K562 (cell line): ENCODE results near the gene URGCP. TPM values are rescaled to one million over a fixed set of nuclear protein-coding genes. Genes with fewer than 3 reads are reported as not detected.

ENCODE experiments used
- ATAC-seq: fragments of 200-7000 bp; cut with Tn5 transposase; 3 replicates; pipeline ENCODE4 v1.9.1; 2020; ENCODE audit warnings: moderate library complexity
- BruUV-seq: library from RNA; stranded (reverse); fragments of 400-500 nt; replicated peaks from 2 replicates; lab custom pipeline; 2021; lab: Mats Ljungman, UMichigan
- CTCF ChIA-PET: fragments of 300-600 bp; formaldehyde crosslinking; extraction: SDS; loops from one replicate; lab custom pipeline; 2021; ENCODE audit warnings: low intra/inter-chr PET ratio; lab: Yijun Ruan, JAX
- POLR2A ChIA-PET: fragments of 300-600, 350-650 bp; sonication (Branson Sonifier 250); formaldehyde crosslinking; extraction: SDS; loops from one replicate; lab custom pipeline; 2021; ENCODE audit warnings: antibody characterized with exemption, inconsistent platforms; lab: Yijun Ruan, JAX
- DNase-seq, 4 experiments: peaks; one replicate each; pipeline versions ENCODE4 v3.0.0 to v3.0.0-alpha.2; 2011 to 2018; ENCODE audit warnings: low spot score in 3 of 4, mixed read lengths in 3 of 4; ENCODE audit errors: extremely low read depth in 1 of 4
- FAIRE-seq: peaks from 2 replicates; lab custom pipeline; 2011; peaks lifted over from hg19 to GRCh38; lab: Jason Lieb, UNC
- H2AFZ ChIP-seq: 2 replicates; pipeline ENCODE4 v1.6.0; 2011; ENCODE audit warnings: low read depth, low read length, control low read depth, inconsistent platforms
- H3K27ac ChIP-seq: fragments of 200-600 bp; 3 replicates; pipeline ENCODE4 v1.8.0; 2011; ENCODE audit warnings: low read depth, mild to moderate bottlenecking, control low read depth, inconsistent platforms, low read length, moderate library complexity, mixed read lengths; ENCODE audit errors: extremely low read depth
- H3K27me3 ChIP-seq, 2 experiments: fragments of 300-600 bp in 1 of 2; 2 replicates in 1 of 2; 3 replicates in 1 of 2; pipeline versions ENCODE4 v1.6.0 to v1.8.0; 2011; ENCODE audit warnings: inconsistent platforms in 2 of 2, low read length in 2 of 2, mild to moderate bottlenecking in 1 of 2, mixed read lengths in 1 of 2, moderate library complexity in 1 of 2; ENCODE audit not compliant: control insufficient read depth in 2 of 2, insufficient read depth in 2 of 2
- H3K36me3 ChIP-seq: fragments of 300-600 bp; 3 replicates; pipeline ENCODE4 v1.8.0; 2011; ENCODE audit warnings: mild to moderate bottlenecking, low read length, inconsistent platforms; ENCODE audit not compliant: control insufficient read depth, insufficient read depth
- H3K4me1 ChIP-seq, 2 experiments: fragments of 200-600 bp in 1 of 2; replicated peaks in 1 of 2; 2 replicates in 1 of 2; 3 replicates in 1 of 2; pipeline versions ENCODE4 v1.5.1 to v1.8.0; 2011; ENCODE audit warnings: inconsistent platforms in 2 of 2, low read length in 2 of 2, mild to moderate bottlenecking in 1 of 2, mixed read lengths in 1 of 2, moderate library complexity in 1 of 2; ENCODE audit not compliant: control insufficient read depth in 2 of 2, insufficient read depth in 2 of 2
- H3K4me2 ChIP-seq: 2 replicates; pipeline ENCODE4 v1.6.1; 2011; ENCODE audit warnings: low read length, control low read depth, inconsistent platforms, mixed read lengths; ENCODE audit not compliant: insufficient read depth
- H3K4me3 ChIP-seq: fragments of 200-600 bp; sonication (generic), shearing (Covaris generic); 2 replicates; pipeline ENCODE4 v1.5.1; 2016; ENCODE audit warnings: control low read depth, inconsistent platforms
- H3K79me2 ChIP-seq: fragments of 200-600 bp; 3 replicates; pipeline ENCODE4 v1.8.0; 2011; ENCODE audit warnings: low read length, inconsistent platforms; ENCODE audit not compliant: control insufficient read depth, insufficient read depth
- H3K9ac ChIP-seq, 2 experiments: 2 replicates each; pipeline versions ENCODE4 v1.6.0 to v1.6.1; 2011; ENCODE audit warnings: low read depth in 2 of 2, low read length in 2 of 2, control low read depth in 1 of 2, inconsistent platforms in 1 of 2, mild to moderate bottlenecking in 1 of 2, mixed read lengths in 1 of 2; ENCODE audit not compliant: insufficient read depth in 1 of 2
- H3K9me1 ChIP-seq: one replicate; pipeline ENCODE4 v1.6.0; 2011; ENCODE audit warnings: inconsistent platforms, mild to moderate bottlenecking, low read length, moderate library complexity; ENCODE audit not compliant: control insufficient read depth, insufficient read depth
- H3K9me3 ChIP-seq: replicated peaks from 2 replicates; pipeline ENCODE4 v1.5.1; 2011; ENCODE audit warnings: low read depth, low read length, inconsistent platforms; ENCODE audit not compliant: control insufficient read depth, insufficient read depth
- H4K20me1 ChIP-seq: replicated peaks from 2 replicates; pipeline ENCODE4 v1.6.1; 2011; ENCODE audit warnings: low read length, inconsistent platforms, mixed read lengths; ENCODE audit not compliant: control insufficient read depth, insufficient read depth
- CBFA2T3 ChIP-seq: fragments of 450-650 bp; IDR thresholded peaks from 2 replicates; pipeline ENCODE4 v1.6.1; 2017
- EGR1 ChIP-seq: fragments of 450-650 bp; conservative IDR thresholded peaks from 2 replicates; pipeline ENCODE4 v1.6.1; 2017; ENCODE audit warnings: mild to moderate bottlenecking
- MLX ChIP-seq, 2 experiments: fragments of 450-650 bp in 1 of 2; sonication (generic) in 1 of 2; formaldehyde crosslinking; conservative IDR thresholded peaks; 2 replicates each; pipeline versions ENCODE4 v1.4.0 to v1.8.1; 2020 to 2022; ENCODE audit warnings: mild to moderate bottlenecking in 1 of 2, missing genetic modification reagents in 1 of 2
- WGBS: fragments of 100-300 bp; shearing (Covaris generic); methylation state at CpG from one replicate; pipeline ENCODE4 v1.1.6; 2016; ENCODE audit warnings: low coverage, mixed read lengths; ENCODE audit not compliant: insufficient coverage; ENCODE audit errors: missing lambda C conversion rate; 5-methylcytosine and 5-hydroxymethylcytosine counted together
- in situ Hi-C: fragments of 300-500 bp; cut with MboI; formaldehyde crosslinking; loops from 4 replicates; pipeline ENCODE4 v1.15.0; 2018; ENCODE audit warnings: inconsistent platforms, mixed read lengths
- intact Hi-C: fragments of 100-400 bp; cut with micrococcal nuclease; formaldehyde crosslinking; loops from 2 replicates; pipeline ENCODE4 v1.14.2; 2022
- polyA plus RNA-seq, 8 experiments: library from polyadenylated mRNA; depleted of rRNA in 4 of 8; stranded (reverse) in 5 of 8; unstranded in 3 of 8; fragments of >200 nt; fragmentation: Nextera tagmentation in 2 of 8; fragmentation: Illumina TruSeq in 1 of 8; extraction: Ambion mirVana in 2 of 8; extraction: Trizol in 1 of 8; gene quantifications; 2 replicates each; pipeline versions ENCODE4 v1.2.1 to v1.2.3, GENCODE V29; 2011 to 2014; ENCODE audit warnings: inconsistent platforms in 1 of 8, missing spikeins in 1 of 8
- total RNA-seq, 7 experiments: library from RNA; depleted of rRNA in 6 of 7; stranded (reverse); fragments of >200 nt in 6 of 7; fragmentation: Illumina TruSeq in 2 of 7; extraction: Trizol in 2 of 7; gene quantifications; 2 replicates each; pipeline versions ENCODE4 v1.2.1 to v1.2.3, GENCODE V29; 2011 to 2021; ENCODE audit warnings: low replicate concordance in 1 of 7

Gene URGCP
- total and polyA plus RNA-seq, 9 of the 15 experiments (the other 6 are each of a cell fraction or from before 2014, with no cell fraction given), result 1.7 to 25.8 (median 12.5) TPM

- H4K20me1 ChIP-seq, result no peaks in the 10 kb centered on the region
- H3K36me3 ChIP-seq, result peaks cover 6% of the 10 kb centered on the region; the same call in 2 of the 3 replicates
- 37% methylated on average over 12 of the region's 12 CpGs for WGBS
- no peaks in the 10 kb centered on the region for H3K27me3 ChIP-seq
- peak overlapping the region; percentile 53 for H3K4me2 ChIP-seq
- H3K9me3 ChIP-seq, result no peaks in the 10 kb centered on the region
- BruUV-seq, result no TSS peak
- DNase-seq (no peak), ATAC-seq (peak; percentile 31), FAIRE-seq (no peak)
- peaks cover 7 to 9% of the 10 kb centered on the region in 2 experiments; a peak in 3 of 5 replicates for H3K4me1 ChIP-seq
- intact Hi-C loops (no loop called here), in situ Hi-C loops (no loop called here)
- no peak overlapping the region for H3K9ac ChIP-seq
- ChIA-PET CTCF (no interaction called here), POLR2A (interaction anchor here (0.7 to 2.1 kb wide), 5 partner anchors 10 to 64 kb away, joined by 3 to 11 read pairs (median 7); partner anchors contain the start of gene MRPS24)
- H3K27ac ChIP-seq, result no peak overlapping the region
- H3K79me2 ChIP-seq, result peaks cover 51% of the 10 kb centered on the region
- H3K4me3 ChIP-seq, result no peak overlapping the region
- TF ChIP-seq CBFA2T3, result 0 out of 2 replicates have a peak, but pooled peaks have one; percentile 6
- TF ChIP-seq EGR1, result peak; percentile 27; the same call in 1 of the 2 replicates
- no peak for TF ChIP-seq MLX (CRISPR knock-in tag; conservative IDR thresholded peaks at IDR 0.05)
- TF ChIP-seq, all 486 proteins: peak for 2
- Histone ChIP-seq H3K9me1 (no peaks in the 10 kb centered on the region), H2AFZ (no peak overlapping the region)
These were observed 15.1 kb downstream of the URGCP start for GRCh38 chr7:43891069-43891955.
